PC-3 (cell line): ENCODE data around the gene GGCX. TPM values are rescaled to one million over a fixed set of nuclear protein-coding genes. Genes with fewer than 3 reads are reported as not detected.

Source experiments
- ATAC-seq: fragments of 200-7000 bp; cut with Tn5 transposase; 2 replicates; pipeline ENCODE4 v1.9.1; 2020; ENCODE audit warnings: mild to moderate bottlenecking, moderate library complexity
- BruUV-seq: library from RNA; stranded (reverse); fragments of 400-500 nt; replicated peaks from 2 replicates; lab custom pipeline; 2021; lab: Mats Ljungman, UMichigan
- CTCF ChIA-PET: fragments of 300-600 bp; sonication (Branson Sonifier 250); formaldehyde crosslinking; loops from one replicate; lab custom pipeline; 2022; ENCODE audit warnings: antibody characterized with exemption; lab: Charles Lee
- POLR2A ChIA-PET: fragments of 300-600 bp; sonication (Branson Sonifier 250); formaldehyde crosslinking; loops from one replicate; lab custom pipeline; 2022; ENCODE audit warnings: antibody characterized with exemption; ENCODE audit not compliant: unreplicated experiment; lab: Charles Lee
- DNase-seq: peaks from one replicate; pipeline ENCODE4 v3.0.0-alpha.2; 2015
- H2AFZ ChIP-seq: fragments of 300-600 bp; sonication (generic); 2 replicates; pipeline ENCODE4 v1.6.0; 2016; ENCODE audit warnings: antibody characterized with exemption, low read length
- H3F3A ChIP-seq: fragments of 300-600 bp; sonication (generic); one replicate; pipeline ENCODE4 v1.6.0; 2017; ENCODE audit warnings: antibody characterized with exemption, low read length, control low read depth, mild to moderate bottlenecking; ENCODE audit not compliant: unreplicated experiment
- H3K27ac ChIP-seq: fragments of 300-600 bp; sonication (generic); 2 replicates; pipeline ENCODE4 v1.5.1; 2016; ENCODE audit warnings: mild to moderate bottlenecking, low read length
- H3K27me3 ChIP-seq: fragments of 300-600 bp; sonication (generic); 2 replicates; pipeline ENCODE4 v1.6.1; 2016; ENCODE audit warnings: low read length, mixed read lengths
- H3K36me3 ChIP-seq: fragments of 300-600 bp; sonication (generic); 2 replicates; pipeline ENCODE4 v1.6.1; 2016; ENCODE audit warnings: low read depth, mixed run types, low read length, mixed read lengths
- H3K4me1 ChIP-seq: fragments of 300-600 bp; sonication (generic); 2 replicates; pipeline ENCODE4 v1.5.1; 2016; ENCODE audit warnings: low read length; ENCODE audit not compliant: insufficient read depth
- H3K4me2 ChIP-seq: fragments of 300-600 bp; sonication (generic); 2 replicates; pipeline ENCODE4 v1.6.0; 2016; ENCODE audit warnings: low read length
- H3K4me3 ChIP-seq: fragments of 300-600 bp; sonication (generic); 2 replicates; pipeline ENCODE4 v1.5.1; 2016; ENCODE audit warnings: mild to moderate bottlenecking, low read length, mixed read lengths
- H3K79me2 ChIP-seq: fragments of 300-600 bp; sonication (generic); 2 replicates; pipeline ENCODE4 v1.6.1; 2017; ENCODE audit warnings: low read length, mixed read lengths
- H3K9ac ChIP-seq: fragments of 300-600 bp; sonication (generic); 2 replicates; pipeline ENCODE4 v1.6.0; 2016; ENCODE audit warnings: mild to moderate bottlenecking, low read length
- H3K9me2 ChIP-seq: fragments of 300-600 bp; sonication (generic); replicated peaks from 2 replicates; pipeline ENCODE4 v1.6.1; 2016; ENCODE audit warnings: mixed run types, low read length, mixed read lengths
- H3K9me3 ChIP-seq: fragments of 300-600 bp; sonication (generic); 2 replicates; pipeline ENCODE4 v1.6.1; 2016; ENCODE audit warnings: low read length, mixed read lengths
- H4K20me1 ChIP-seq: fragments of 300-600 bp; sonication (generic); 2 replicates; pipeline ENCODE4 v1.6.1; 2016; ENCODE audit warnings: low read length, mixed read lengths
- EZH2 ChIP-seq: fragments of 300-600 bp; sonication (generic); IDR thresholded peaks from one replicate; pipeline ENCODE4 v1.6.1; 2017; ENCODE audit warnings: antibody characterized with exemption, mild to moderate bottlenecking, low read length; ENCODE audit not compliant: unreplicated experiment
- EZH2phosphoT487 ChIP-seq: fragments of 300-600 bp; sonication (generic); IDR thresholded peaks from 2 replicates; pipeline ENCODE4 v1.6.1; 2018; ENCODE audit warnings: mild to moderate bottlenecking, antibody characterized with exemption, low read length, borderline replicate concordance
- intact Hi-C: fragments of 100-400 bp; cut with micrococcal nuclease; formaldehyde crosslinking; loops from 2 replicates; pipeline ENCODE4 v1.9.0; 2023
- total RNA-seq: library from RNA; depleted of rRNA; stranded (reverse); fragments of >200 nt; gene quantifications from 2 replicates; pipeline ENCODE4 v1.2.3, GENCODE V29; 2014
- TF ChIP-seq, protein P1 (sequence below): fragments of 300-600 bp; sonication (generic); conservative IDR thresholded peaks from 2 replicates; pipeline ENCODE4 v1.5.1; 2017; ENCODE audit warnings: antibody characterized with exemption, low read depth, mild to moderate bottlenecking, low read length

GGCX gene
- total RNA-seq, 1 experiment from 2014 or later = 46.7 TPM

DNA sequence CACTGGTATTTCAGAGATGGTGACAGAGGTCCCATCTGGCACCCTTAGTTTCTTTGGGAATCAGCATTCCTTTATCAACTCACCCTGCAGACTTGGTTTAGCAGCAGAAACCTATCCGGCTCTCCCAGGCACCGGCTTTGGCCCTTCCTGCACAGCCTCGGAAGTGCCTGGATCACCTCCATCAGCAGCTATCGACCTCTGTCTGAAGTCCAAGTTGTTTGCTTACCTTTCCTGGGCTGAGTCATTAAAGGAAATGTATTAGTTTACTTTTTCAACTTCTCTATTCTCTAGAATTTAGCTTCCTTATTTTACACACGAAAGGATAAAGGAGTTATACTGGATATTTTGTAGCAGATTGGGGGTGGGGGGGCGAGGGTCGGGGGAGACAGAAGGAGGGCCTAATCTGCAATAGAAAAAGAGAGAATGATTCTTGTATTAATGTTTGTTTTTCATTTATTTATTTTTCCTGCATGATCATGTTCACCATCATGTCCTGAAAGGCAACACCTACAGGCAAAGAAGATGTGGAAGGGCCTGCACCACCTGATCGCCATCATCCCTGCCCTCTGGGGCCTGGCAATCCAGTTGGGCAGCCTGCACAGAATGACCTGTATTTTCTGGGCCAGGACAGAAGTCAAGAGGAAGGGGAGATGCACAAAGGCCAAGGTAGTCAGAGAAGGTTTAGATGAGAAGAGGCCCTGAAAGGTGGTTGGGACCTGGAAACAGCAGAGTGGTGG lies 44.5 kb downstream of the GGCX start:
- Histone ChIP-seq H4K20me1 (no peaks in the 10 kb centered on the region), H3K27ac (peak overlapping the region; percentile 88), H3F3A (peaks cover 8% of the 10 kb centered on the region), H3K4me1 (peaks cover 51% of the 10 kb centered on the region), H3K27me3 (no peaks in the 10 kb centered on the region), H2AFZ (peak overlapping the region; percentile 51; the same call in 1 of the 2 replicates), H3K9ac (peak overlapping the region; percentile 42), H3K4me2 (peak overlapping the region; percentile 66), H3K79me2 (no peaks in the 10 kb centered on the region), H3K36me3 (no peaks in the 10 kb centered on the region), H3K9me2 (no peaks in the 10 kb centered on the region), H3K4me3 (no peak overlapping the region), H3K9me3 (no peaks in the 10 kb centered on the region)
- intact Hi-C loops = loop anchor here (2.0 kb wide), 1 partner anchor 20 kb away; no protein-coding TSS in a partner anchor
- TF ChIP-seq, protein P1, sequence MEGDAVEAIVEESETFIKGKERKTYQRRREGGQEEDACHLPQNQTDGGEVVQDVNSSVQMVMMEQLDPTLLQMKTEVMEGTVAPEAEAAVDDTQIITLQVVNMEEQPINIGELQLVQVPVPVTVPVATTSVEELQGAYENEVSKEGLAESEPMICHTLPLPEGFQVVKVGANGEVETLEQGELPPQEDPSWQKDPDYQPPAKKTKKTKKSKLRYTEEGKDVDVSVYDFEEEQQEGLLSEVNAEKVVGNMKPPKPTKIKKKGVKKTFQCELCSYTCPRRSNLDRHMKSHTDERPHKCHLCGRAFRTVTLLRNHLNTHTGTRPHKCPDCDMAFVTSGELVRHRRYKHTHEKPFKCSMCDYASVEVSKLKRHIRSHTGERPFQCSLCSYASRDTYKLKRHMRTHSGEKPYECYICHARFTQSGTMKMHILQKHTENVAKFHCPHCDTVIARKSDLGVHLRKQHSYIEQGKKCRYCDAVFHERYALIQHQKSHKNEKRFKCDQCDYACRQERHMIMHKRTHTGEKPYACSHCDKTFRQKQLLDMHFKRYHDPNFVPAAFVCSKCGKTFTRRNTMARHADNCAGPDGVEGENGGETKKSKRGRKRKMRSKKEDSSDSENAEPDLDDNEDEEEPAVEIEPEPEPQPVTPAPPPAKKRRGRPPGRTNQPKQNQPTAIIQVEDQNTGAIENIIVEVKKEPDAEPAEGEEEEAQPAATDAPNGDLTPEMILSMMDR = no peak
- TF ChIP-seq EZH2phosphoT487 (no peak), EZH2 (no peak)
- BruUV-seq = no TSS peak
- ATAC-seq (peak; percentile 88), DNase-seq (peak; percentile 79)
- POLR2A ChIA-PET = interaction anchor here (0.5 to 0.6 kb wide), 3 partner anchors 12 to 59 kb away, joined by 3 to 19 read pairs (median 3); no protein-coding TSS in a partner anchor
- CTCF ChIA-PET = no interaction called here

DNA sequence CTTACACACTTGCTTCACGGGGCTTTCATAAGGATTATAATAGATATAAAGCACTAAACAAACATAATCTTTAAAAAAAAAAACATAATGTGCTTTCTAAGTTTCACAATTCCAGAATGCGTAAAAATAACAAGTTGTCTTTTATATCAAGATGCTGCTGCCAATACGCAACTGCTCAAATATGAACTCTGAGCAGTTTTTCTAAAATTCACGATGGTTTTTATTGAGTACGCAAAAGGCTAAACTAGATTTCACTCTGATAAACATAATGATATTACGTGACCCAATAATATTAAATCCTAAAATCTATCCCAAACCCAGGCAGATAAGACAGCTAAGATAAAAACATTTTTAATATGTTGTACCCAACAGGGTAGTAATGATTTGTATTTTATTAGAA lies 47.0 kb downstream of the GGCX start:
- Histone ChIP-seq H3K36me3 (no peaks in the 10 kb centered on the region), H3K79me2 (no peaks in the 10 kb centered on the region), H3K27me3 (no peaks in the 10 kb centered on the region), H3K4me2 (no peak overlapping the region), H3K9ac (no peak overlapping the region), H3K4me1 (peaks cover 66% of the 10 kb centered on the region), H3K27ac (no peak overlapping the region), H3K4me3 (no peak overlapping the region), H3K9me3 (no peaks in the 10 kb centered on the region), H3F3A (peaks cover 8% of the 10 kb centered on the region), H4K20me1 (no peaks in the 10 kb centered on the region), H3K9me2 (no peaks in the 10 kb centered on the region), H2AFZ (no peak overlapping the region)
- ChIA-PET CTCF (no interaction called here), POLR2A (no interaction called here)
- intact Hi-C loops = no loop called here
- DNase-seq (no peak), ATAC-seq (no peak)
- BruUV-seq = no TSS peak
- no peak for TF ChIP-seq EZH2
- TF ChIP-seq, protein P1 = no peak
